ENCODE measurements around the gene GRK5.

Gene GRK5

DNA sequence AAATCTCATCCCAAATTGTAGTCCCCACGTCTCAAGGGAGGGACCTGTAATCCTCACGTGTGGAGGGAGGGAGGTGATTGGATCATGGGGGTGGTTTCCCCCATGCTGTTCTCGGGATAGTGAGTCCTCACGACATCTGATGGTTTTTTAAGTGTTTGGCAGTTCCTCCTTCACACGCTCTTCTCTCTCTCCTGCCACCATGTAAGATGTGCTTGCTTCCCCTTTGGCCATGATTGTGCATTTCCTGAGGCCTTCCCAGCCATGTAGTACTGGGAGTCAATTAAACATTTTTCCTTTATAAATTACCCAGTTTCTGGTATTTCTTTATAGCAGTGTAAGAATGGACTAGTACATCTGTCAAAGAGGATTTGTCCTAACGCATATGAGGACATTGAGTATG, 275.6 kb downstream of the GRK5 start:
- no peak for DNase-seq (ENCODE audit: low spot score)

DNA sequence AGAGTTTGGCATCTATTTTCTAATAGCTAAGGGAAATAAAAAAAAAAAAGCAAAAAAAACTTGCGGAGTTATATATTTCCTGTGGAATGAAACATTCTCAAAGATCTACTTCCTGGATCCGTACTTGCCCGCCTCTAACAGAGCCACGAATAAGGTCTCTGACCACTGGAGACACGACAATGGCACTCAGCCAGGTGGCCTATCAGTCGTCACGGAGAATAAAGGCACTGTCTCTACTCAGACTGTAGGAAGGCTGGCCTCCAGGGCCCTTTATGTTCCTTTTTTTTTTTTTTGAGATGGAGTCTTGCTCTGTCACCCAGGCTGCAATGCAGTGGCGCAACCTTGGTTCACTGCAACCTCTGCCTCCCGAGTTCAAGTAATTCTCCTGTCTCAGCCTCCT, 276.5 kb downstream of the GRK5 start:
- no peak for DNase-seq (ENCODE audit: low spot score)

DNA sequence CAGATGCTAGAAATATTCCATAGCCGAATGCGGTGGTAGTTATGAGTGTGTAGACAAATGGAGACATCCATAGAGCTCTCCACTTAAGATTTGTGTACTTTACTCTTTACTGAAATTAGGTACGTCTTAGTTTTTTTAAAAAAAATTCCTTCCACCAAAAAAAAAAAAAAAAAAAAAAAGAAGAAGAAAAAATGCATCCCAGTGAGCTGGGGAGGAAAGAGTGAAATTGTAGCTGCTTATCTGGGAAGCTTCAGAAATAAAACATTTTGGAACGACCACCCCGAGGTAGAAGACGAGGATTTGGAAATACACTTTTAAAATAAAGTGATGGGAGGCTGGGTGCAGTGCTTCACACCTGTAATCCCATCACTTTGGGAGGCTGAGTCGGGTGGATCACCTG, 281.3 kb downstream of the GRK5 start:
- no peak for DNase-seq (ENCODE audit: low spot score)

DNA sequence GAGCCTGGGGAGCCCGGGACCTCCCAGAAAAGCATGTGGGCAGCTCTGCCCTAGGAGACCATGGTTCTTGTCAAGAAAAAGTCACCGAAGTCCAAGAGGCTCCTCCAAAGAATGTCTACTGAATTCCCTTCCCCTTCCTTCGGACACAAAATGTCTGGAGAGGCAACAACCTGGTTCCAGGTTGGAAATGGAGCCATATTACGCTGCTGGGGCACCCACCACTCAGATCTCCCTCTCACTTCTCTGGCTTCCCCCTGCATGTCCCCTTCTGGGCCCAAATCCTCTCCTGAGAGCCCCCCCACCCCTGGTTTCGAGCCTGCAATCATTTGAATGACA, 282.6 kb downstream of the GRK5 start:
- DNase-seq (ENCODE audit: low spot score), result no peak

DNA sequence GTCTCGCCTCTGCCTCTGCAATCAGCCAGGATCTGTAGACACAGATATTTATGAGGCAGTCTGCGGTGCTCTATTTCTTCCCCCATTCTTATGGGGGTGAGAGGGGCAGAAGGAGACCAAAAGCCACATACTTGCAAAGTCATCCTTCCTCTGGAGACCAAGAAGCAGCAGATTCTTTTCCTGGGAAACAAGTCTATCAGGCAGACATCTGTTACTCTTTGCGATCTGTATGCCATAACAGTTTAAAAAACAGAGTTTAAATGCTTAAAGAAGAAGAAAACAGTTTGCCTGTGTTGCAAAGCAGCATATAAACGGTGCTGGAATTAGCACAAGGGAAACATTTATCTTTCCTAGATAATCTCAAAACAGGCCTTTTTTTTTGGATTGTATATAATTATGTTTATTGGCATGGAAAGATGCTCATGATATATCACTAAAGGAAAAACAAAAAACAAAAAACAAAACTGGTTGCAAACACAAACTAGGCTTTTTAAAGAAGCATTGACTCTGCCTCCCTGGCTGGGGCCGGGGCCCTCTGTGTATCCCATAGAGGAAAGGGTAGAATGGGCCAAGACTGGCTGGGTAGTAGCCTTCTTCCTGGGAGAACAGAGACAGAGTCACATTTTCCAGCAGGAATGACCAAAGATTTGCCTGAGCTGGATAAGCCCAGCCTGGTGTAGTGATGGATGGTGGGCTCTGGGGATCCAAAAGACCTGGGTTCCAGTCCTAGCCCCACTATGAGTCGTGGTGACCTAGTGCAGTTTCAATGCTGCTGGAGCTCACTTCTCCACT, 284.8 kb downstream of the GRK5 start:
- no peak for DNase-seq (ENCODE audit: low spot score)

DNA sequence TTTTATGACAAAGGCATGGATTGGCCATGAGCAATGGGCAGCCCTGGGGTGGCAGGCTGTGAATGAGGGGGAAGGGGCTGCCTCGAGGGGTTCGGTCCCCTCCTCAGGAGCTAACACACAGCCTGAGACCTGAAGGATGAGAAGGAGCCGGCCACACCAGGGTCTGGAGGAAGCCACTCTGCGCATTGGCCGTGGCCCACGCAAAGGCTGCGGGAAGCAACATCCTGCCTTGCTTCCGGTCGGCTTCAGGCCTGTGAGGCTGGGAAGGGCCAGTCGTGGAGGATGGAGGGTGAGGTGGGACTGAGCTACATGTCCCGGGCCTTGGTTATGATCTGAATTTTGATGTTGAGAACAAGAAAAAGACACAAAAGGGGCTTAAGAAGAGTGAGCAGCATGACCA, 285.8 kb downstream of the GRK5 start:
- no peak for DNase-seq (ENCODE audit: low spot score)

DNA sequence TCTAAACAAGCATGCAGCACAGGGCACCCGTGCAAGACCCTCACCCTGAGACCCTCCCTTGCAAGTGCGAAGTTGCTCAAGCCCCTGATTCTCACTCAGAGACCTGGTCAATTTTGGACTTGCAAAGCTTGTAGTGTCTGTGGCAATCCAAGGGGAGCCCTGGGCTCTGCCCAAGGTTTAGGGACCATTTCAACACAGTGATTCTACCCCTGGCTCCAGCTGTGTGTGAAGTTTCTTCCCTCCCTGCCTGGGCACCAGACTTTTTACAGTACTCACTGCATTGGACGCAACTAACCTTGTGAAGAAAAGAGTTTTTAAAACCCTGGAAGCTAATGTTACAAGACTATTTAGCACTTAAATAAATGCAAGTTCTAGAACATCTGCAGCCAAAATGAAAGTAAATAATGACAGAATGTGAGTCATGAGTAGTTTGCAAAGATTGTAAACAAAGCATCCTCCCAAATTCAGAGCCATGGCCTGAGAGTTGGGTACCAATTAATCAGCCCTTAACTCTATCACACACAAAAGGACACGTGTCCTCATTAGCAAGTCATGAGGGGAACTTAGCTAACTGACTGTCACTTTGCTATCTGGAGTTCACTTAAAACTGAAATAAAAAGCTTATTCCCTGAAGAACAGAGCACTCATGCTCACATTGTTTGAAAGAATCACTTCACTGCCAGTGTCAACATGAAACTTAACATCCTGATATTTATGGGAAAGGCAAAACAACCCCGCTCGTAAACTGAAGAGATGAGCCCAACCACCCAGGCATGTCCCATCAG, 287.1 kb downstream of the GRK5 start:
- no peak for DNase-seq (ENCODE audit: low spot score)

DNA sequence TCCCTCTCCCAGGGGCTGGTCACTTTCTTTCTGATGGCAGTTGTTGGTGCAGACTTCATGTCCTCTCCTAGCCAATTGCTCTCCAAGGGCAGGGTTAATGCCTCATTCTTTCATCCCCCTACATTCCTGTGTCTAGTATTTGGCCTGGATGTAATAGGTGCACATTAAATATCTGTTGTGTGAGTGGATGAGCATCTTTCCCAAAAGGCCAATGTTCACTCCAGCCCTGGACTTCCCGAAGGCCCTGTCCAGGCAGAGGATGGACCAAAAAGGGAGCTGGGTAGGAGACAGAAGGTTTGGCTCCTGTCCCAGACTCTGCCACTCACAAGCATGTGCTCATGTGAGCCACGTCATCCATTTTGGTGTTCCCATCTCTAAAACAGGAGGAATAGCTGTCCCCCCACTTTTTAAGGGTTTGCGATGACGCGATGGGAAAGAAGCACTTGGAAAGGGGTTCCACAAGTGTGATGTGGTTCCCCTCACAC, 287.7 kb downstream of the GRK5 start:
- DNase-seq (ENCODE audit: low spot score), result no peak

DNA sequence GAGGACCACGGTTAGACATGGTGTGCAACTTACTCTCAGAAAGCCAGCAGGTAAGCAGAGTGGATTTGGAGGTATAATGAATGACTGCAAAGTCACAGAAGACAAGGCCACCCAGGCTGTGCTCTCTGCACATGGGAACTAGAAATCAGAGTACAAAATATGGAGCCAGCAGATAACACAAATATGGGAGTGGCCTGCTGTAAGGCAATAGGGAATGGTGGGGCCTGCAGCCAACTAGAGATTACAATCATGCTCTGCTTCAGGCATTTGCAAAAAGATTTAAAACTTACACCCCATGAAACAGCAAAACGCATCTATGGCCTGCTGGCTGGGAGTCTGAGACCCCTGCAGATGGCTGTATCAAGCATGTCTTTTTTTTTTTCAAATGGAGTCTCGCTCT, 288.2 kb downstream of the GRK5 start:
- no peak for DNase-seq (ENCODE audit: low spot score)

DNA sequence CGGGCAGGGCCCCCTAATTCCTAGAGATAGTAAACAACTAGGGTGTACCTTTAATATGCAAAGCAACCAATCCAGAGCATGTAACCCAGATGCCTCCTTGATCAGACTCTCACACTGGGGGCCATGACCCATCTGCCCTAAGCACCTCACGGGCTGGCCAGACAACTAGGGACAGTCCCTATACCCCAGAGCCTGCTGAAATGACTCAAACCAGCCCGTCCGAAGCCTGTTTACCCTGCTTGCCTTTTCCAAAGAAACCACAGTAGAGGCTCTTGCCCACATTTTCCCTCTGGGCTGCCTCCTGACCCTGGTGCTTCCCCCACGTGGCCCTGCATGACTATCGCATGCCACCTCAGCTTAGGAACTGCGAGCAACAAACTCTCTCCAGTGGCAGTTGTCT, 288.9 kb downstream of the GRK5 start:
- DNase-seq (ENCODE audit: low spot score), result no peak

DNA sequence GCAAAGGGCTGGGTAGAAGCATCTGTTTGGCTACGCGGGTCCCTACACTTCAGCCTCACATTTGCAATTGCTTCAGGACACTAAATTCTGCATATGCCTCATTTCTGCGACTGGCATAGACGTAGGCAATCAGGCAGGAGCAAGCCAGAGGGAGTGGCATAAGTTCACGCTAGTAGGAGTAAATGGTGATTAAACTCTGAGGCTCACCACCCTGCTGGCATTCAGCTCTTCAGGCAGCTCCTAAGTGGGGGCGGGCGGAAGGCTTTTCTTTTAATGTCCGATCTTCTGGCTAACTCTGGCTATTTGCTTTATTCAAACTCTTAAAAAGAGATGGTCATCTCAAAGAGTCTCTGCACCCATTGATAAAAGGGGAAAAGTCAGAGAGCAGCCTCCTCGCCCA, 289.9 kb downstream of the GRK5 start:
- no peak for DNase-seq (ENCODE audit: low spot score)

DNA sequence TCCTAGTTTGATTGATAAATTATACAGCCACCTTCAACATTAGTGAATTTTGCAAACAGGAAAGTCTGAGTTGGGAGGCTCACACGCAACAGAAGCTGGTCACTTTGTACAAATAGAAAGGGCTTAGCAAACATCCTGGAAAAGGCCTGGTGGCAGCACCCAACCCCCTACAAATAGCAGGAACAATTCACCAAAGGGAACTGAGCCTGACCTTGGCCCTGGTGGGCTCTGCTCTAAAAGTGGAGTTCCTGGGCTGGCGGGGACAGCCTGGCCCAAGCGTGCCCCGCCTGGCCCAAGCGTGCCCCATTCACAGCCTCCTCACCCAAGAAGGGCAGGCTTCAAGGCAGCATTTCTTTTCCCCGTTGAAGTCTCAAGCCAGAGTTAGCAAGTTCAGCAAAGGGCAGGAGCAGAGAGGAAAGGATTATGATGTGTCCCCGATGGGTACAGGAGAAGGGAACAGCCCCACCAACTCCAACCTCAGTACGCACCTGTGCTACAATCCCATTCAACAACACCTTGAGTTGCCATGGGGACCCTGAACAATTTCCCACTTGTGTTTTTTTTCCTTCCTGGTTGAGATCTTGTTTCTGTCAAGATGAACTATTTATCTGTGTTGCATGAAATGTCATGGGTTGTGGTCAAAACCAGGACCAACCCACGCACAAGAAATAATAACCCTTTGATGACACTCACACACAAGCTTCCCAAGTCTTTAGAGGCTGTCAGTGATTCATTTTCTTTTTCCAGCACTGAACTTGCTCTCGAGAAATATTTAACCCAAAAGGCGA, 291.7 kb downstream of the GRK5 start:
- no peak for DNase-seq (ENCODE audit: low spot score)

DNA sequence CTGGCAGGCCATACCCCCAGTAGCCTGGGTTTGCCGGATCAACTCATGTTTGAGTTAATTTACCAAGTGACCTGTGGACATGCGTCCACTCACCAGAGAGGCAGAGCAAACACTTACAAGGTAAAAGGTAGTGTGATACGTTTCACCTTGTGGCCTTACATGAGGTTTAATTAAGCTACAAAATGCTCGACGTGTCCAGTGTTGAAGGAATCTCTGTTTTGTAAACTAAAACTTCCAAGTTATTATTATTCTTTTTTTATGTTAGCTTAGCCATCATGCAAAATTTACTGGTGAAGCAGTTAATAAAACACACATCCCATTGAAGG, 292.3 kb downstream of the GRK5 start:
- DNase-seq (ENCODE audit: low spot score), result no peak

DNA sequence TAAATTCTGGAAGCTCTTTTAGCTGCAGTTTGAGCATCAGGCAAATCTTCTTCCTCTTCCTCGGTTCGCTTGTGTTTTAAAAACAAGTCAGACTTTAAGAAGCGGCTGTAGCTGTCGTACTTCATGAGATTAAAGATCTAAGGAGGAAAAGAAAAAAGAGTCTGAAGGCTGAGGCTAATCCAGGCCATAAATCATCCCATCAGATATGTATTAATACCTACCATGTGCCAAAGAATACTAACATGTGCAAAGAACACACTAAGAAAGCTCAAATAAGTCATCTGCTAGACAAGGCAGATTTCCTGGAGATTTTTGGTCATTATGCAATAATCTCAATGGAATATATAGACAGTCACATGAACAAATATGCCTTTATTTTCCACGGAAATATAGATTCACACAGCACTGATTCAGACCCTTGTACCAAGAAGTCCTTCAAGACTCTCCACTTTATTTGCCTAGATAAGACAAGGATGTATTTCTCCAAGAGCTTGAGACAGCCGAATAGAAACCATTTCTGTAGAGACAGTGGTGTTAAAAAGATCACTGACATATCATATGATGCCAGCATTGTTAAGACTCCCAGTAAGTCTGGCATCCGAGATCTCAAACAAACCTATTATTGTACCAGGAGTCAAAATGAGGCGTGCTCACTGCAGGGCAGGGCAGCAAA, 292.9 kb downstream of the GRK5 start:
- DNase-seq (ENCODE audit: low spot score), result no peak

DNA sequence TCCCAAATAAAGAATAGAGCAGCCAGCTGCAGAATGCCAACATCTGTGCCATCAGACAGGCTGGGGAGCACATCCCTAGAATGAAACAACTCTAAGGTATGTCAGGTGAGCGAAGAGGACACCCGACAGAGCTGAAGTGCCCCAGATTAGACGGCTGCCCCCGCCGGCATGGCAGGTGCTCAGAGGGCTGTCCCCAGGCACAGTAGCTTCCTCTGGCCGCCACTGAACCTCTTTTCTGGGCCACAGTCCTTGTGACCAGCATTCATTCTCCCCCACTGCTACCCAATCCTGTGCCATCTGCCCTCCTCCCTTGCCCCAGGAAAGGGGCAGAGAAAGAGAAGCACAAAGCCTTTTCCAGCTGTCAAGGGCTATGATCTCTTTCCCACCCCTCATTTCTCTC, 293.4 kb downstream of the GRK5 start:
- DNase-seq (ENCODE audit: low spot score), result no peak

DNA sequence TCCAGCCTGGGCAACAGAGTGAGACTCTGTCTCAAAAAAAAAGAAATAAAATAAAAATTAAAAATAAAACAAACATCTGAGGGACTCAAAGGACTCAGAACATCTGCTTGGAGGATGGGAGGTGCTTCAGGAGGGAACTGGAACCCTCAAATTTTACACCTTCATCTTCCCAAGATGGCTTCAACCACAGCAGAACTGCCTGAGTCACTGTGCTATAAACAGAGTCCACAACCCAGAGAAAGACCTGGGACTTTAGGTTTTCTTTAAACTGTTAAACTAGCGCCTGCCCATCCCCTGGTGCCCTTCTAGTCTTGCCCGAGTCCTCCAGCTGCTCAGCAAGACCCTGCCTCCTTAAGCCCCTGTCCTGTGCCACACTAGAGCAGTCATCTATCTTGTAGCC, 294.3 kb downstream of the GRK5 start:
- DNase-seq (ENCODE audit: low spot score), result no peak

DNA sequence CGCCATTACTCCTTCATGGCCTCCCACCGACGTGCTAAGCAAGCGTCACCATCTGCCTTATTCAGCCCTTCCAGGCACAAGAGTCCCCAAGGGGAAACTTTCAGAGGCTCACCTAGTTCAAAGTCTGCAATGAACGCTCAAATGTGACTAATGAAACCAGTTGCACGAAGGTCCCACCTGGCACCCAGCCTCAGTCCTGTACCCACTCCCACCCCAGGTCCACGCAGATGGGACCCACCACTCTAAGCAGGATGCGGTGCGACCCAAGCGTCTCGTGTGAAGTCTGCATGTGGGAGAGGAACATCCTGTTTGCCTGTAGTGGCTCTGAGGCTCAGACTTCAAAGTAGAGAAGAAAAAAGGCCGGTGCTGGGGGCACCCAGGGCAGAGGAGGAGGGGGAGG, 294.8 kb downstream of the GRK5 start:
- no peak for DNase-seq (ENCODE audit: low spot score)

DNA sequence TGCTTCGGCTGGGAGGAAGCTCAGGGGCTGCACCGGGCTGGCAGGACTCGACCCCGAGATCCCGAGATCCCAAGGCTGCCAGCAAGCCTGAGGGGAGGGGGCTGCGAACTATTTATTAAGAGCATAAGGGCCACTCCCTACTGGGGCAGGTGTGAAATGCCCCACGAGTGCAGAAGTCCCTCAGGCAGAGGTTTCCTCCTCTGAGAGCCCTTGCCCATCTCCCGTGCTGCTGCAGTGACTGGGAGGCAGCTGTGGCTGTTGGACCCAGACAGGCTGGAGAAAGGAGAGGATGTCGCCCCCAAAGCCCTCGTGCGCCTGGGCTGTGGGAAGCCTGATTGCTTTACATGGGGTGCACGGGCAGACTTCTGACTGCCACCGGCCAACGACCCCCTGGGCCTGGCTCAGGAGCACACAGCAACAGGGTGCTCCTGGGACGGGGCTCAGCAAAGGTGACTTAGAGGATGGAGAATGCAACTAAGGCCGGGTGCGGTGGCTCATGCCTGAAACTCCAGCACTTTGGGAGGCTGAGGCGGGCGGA, 295.3 kb downstream of the GRK5 start:
- no peak for DNase-seq (ENCODE audit: low spot score)

DNA sequence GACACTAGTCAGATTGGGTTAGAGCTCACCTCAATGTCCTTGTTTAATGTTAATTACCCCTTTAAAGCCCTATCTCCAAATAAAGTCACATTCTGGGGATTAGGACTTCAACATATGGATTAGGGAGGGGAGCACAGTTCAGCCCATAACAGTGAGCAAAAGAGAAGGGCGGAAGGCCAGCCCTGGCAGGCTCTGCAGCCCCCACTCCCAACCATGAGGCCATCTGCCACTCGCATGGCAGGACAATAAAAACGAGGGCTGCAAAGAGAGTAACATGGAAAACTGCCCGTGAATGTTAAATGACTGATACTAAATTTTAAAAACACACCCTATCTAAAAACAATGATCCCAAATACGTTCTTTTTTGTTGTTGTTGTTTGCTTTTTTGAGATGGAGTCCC, 296.4 kb downstream of the GRK5 start:
- DNase-seq (ENCODE audit: low spot score), result no peak

DNA sequence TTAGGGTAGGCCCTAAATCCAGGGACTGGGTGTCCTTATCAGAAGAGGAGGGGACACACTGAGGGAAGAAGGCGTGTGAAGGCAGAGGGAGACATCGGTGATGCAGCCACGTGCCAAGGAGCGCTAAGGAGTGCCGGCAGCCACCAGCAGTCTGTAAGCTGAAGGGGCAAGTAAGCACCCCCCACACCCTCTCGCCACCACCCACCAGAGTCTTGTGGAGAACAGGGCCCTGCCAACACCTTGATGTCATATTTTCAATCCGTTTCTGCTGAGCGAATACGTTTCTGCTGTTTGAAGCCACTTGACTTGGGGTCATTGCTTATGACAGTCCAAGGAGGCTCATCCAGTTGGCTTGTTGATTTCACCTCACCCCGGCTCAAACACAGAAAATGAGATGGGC, 297.3 kb downstream of the GRK5 start:
- DNase-seq (ENCODE audit: low spot score), result no peak

DNA sequence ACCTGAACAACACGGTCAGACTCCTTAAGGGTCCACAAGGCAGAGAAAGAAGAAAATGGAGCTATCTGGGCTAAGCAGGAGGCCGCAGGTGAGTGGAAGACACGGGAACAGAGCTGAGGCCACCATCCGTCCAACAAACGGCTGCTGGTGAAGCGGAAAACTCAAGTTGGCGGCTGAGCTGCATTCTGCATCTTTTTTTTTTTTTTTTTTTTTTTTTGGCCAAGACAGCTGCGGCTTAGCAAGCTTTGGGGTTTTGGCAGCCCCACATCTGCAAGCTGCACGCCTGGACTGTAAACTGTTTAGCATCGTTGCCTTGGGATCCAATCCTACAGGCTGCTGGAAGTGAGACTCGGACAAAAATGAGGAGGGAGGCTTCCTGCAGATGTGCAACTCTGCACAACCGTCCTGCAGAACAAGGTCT, 297.8 kb downstream of the GRK5 start:
- no peak for DNase-seq (ENCODE audit: low spot score)
